GM23338 (cell line): ENCODE results near the gene KIFC1. TPM values are rescaled to one million over a fixed set of nuclear protein-coding genes. Genes with fewer than 3 reads are reported as not detected.
A peak's percentile ranks its signal among the peaks of the same experiment; 100 is the strongest.
"Not testable (repeated sequence)": the region's sequence is repeated elsewhere in the genome, so short reads cannot be mapped to it uniquely, and the experiment has no call there.

Experiments used
- ATAC-seq: fragments of 200-7000 bp; cut with Tn5 transposase; 3 replicates; pipeline ENCODE4 v1.9.1; 2020
- DNase-seq: peaks from one replicate; pipeline ENCODE4 v3.0.0-alpha.2; 2015; ENCODE audit warnings: low spot score
- H2AFZ ChIP-seq: fragments of 200-600 bp; sonication (generic); 2 replicates; pipeline ENCODE4 v1.8.0; 2016; ENCODE audit warnings: antibody characterized with exemption, mild to moderate bottlenecking, moderate library complexity
- H3F3A ChIP-seq: fragments of 200-600 bp; sonication (generic); replicated peaks from 2 replicates; pipeline ENCODE4 v1.8.0; 2017; ENCODE audit warnings: antibody characterized with exemption, mixed run types, low read depth
- H3K27ac ChIP-seq: fragments of 200-600 bp; sonication (generic); 2 replicates; pipeline ENCODE4 v1.6.1; 2016; ENCODE audit warnings: low read depth
- H3K27me3 ChIP-seq: fragments of 200-600 bp; sonication (generic); 2 replicates; pipeline ENCODE4 v1.8.0; 2016; ENCODE audit warnings: mild to moderate bottlenecking, mixed run types, moderate library complexity; ENCODE audit not compliant: insufficient read depth
- H3K36me3 ChIP-seq: fragments of 200-600 bp; sonication (generic); 2 replicates; pipeline ENCODE4 v1.8.0; 2016; ENCODE audit warnings: mild to moderate bottlenecking; ENCODE audit not compliant: insufficient read depth
- H3K4me1 ChIP-seq: fragments of 200-600 bp; sonication (generic); 2 replicates; pipeline ENCODE4 v1.8.0; 2016; ENCODE audit warnings: mild to moderate bottlenecking, moderate library complexity; ENCODE audit not compliant: insufficient read depth
- H3K4me2 ChIP-seq: fragments of 200-600 bp; sonication (generic); 2 replicates; pipeline ENCODE4 v1.7.1; 2017; ENCODE audit warnings: mixed run types
- H3K4me3 ChIP-seq: fragments of 200-600 bp; sonication (generic); 2 replicates; pipeline ENCODE4 v1.6.1; 2016; ENCODE audit warnings: mixed run types
- H3K79me2 ChIP-seq: fragments of 200-600 bp; sonication (generic); replicated peaks from 2 replicates; pipeline ENCODE4 v1.8.0; 2017; ENCODE audit warnings: mild to moderate bottlenecking; ENCODE audit not compliant: insufficient read depth
- H3K9me2 ChIP-seq: fragments of 200-600 bp; sonication (generic); 2 replicates; pipeline ENCODE4 v1.8.0; 2017; ENCODE audit not compliant: insufficient read depth
- H4K20me1 ChIP-seq: fragments of 200-600 bp; sonication (generic); replicated peaks from 2 replicates; pipeline ENCODE4 v1.8.0; 2017; ENCODE audit warnings: mild to moderate bottlenecking; ENCODE audit not compliant: insufficient read depth
- H3K27ac Mint-ChIP-seq: 2 replicates; pipeline ENCODE4 v1.8.0; 2020; ENCODE audit warnings: inconsistent platforms, mild to moderate bottlenecking, moderate library complexity, mixed read lengths
- H3K27me3 Mint-ChIP-seq: 3 replicates; pipeline ENCODE4 v1.8.0; 2022; ENCODE audit warnings: low read depth, mild to moderate bottlenecking, moderate library complexity, mixed read lengths, inconsistent platforms; ENCODE audit not compliant: insufficient read depth, poor library complexity
- H3K36me3 Mint-ChIP-seq: 3 replicates; pipeline ENCODE4 v1.8.0; 2021; ENCODE audit warnings: low read depth, mild to moderate bottlenecking, inconsistent platforms, moderate library complexity, mixed read lengths
- H3K4me1 Mint-ChIP-seq: 3 replicates; pipeline ENCODE4 v1.8.0; 2020; ENCODE audit warnings: mild to moderate bottlenecking, inconsistent platforms, mixed read lengths
- H3K4me3 Mint-ChIP-seq: 3 replicates; pipeline ENCODE4 v1.8.0; 2021; ENCODE audit warnings: moderate library complexity, mild to moderate bottlenecking, inconsistent platforms, mixed read lengths
- H3K9me3 Mint-ChIP-seq: 3 replicates; pipeline ENCODE4 v1.8.0; 2020; ENCODE audit warnings: moderate library complexity, mild to moderate bottlenecking, inconsistent platforms, mixed read lengths
- CREB1 ChIP-seq: fragments of 250-450 bp; sonication (Bioruptor Pico); IDR thresholded peaks from 2 replicates; pipeline ENCODE4 v1.5.0; 2020; ENCODE audit warnings: low read depth, mild to moderate bottlenecking, moderate library complexity
- CTCF ChIP-seq, 2 experiments: fragments of 200-600 bp in 1 of 2; sonication (generic) in 1 of 2; conservative IDR thresholded peaks; 2 replicates each; pipeline versions ENCODE4 v1.5.1 to v1.6.1; 2016 to 2017; ENCODE audit warnings: antibody characterized with exemption in 2 of 2, low read depth in 2 of 2, mild to moderate bottlenecking in 2 of 2, moderate library complexity in 1 of 2
- EZH2 ChIP-seq: fragments of 200-600 bp; sonication (generic); IDR thresholded peaks from one replicate; pipeline ENCODE4 v1.8.0; 2017; ENCODE audit warnings: antibody characterized with exemption, mild to moderate bottlenecking, low read depth; ENCODE audit not compliant: unreplicated experiment
- EZH2phosphoT487 ChIP-seq: fragments of 200-600 bp; sonication (generic); IDR thresholded peaks from one replicate; pipeline ENCODE4 v1.8.1; 2018; ENCODE audit warnings: antibody characterized with exemption; ENCODE audit not compliant: unreplicated experiment
- JUNB ChIP-seq: IDR thresholded peaks from one replicate; pipeline ENCODE4 v1.6.1; 2016; ENCODE audit warnings: antibody characterized with exemption; ENCODE audit not compliant: unreplicated experiment
- NANOG ChIP-seq: IDR thresholded peaks from 2 replicates; pipeline ENCODE4 v1.6.1; 2016; ENCODE audit warnings: antibody characterized with exemption, borderline replicate concordance
- REST ChIP-seq: IDR thresholded peaks from one replicate; pipeline ENCODE4 v1.6.1; 2018; ENCODE audit warnings: antibody characterized with exemption; ENCODE audit not compliant: unreplicated experiment
- STAT1 ChIP-seq: IDR thresholded peaks from one replicate; pipeline ENCODE4 v1.6.1; 2016; ENCODE audit warnings: antibody characterized with exemption; ENCODE audit not compliant: unreplicated experiment
- ZNF114 ChIP-seq: fragments of 250-450 bp; sonication (Bioruptor Pico); IDR thresholded peaks from 2 replicates; pipeline ENCODE4 v1.5.0; 2020; ENCODE audit warnings: mild to moderate bottlenecking, moderate library complexity
- ZNF331 ChIP-seq: fragments of 250-450 bp; sonication (Bioruptor Pico); IDR thresholded peaks from 2 replicates; pipeline ENCODE4 v1.5.0; 2020; ENCODE audit warnings: low read depth, mild to moderate bottlenecking, moderate library complexity
- polyA plus RNA-seq: library from polyadenylated mRNA; unstranded; fragments of >200 nt; fragmentation: Nextera tagmentation; extraction: Ambion mirVana; gene quantifications from 2 replicates; pipeline ENCODE4 v1.2.1, GENCODE V29; 2016
- total RNA-seq: library from RNA; depleted of rRNA; stranded (reverse); fragments of >200 nt; shearing (Covaris generic); gene quantifications from 2 replicates; pipeline ENCODE4 v1.2.3, GENCODE V29; 2014

The KIFC1 gene
- total and polyA plus RNA-seq, 2 experiments from 2014 or later, result 10.3 to 61.7 TPM

GRCh38 chr6:33367009-33367714 lies 24.5 kb upstream of the KIFC1 start (continued):
- TF ChIP-seq NANOG, result no peak
- no peak for TF ChIP-seq CTCF (conservative IDR thresholded peaks at IDR 0.05; ENCODE audit: low read depth in 2 of 2)
- no peak for TF ChIP-seq STAT1
- no peak for TF ChIP-seq ZNF331 (CRISPR knock-in tag)
- no peak for TF ChIP-seq ZNF114 (CRISPR knock-in tag)
- TF ChIP-seq JUNB, result no peak
- TF ChIP-seq REST, result no peak
- no peak for TF ChIP-seq EZH2phosphoT487
- no peak for TF ChIP-seq CREB1
- no peak for TF ChIP-seq EZH2

- H3K4me3 ChIP-seq, H3F3A ChIP-seq, H3K36me3 ChIP-seq, ATAC-seq, H3K9me2 ChIP-seq, H3K27me3 Mint-ChIP-seq, H3K4me3 Mint-ChIP-seq, H3K9me3 Mint-ChIP-seq, H4K20me1 ChIP-seq, DNase-seq, H3K27me3 ChIP-seq, H3K4me1 ChIP-seq, H3K4me2 ChIP-seq, H3K27ac Mint-ChIP-seq, H3K79me2 ChIP-seq, H2AFZ ChIP-seq, H3K36me3 Mint-ChIP-seq, H3K27ac ChIP-seq: not testable (repeated sequence)
- H3K4me1 Mint-ChIP-seq, result peaks cover 11% of the 10 kb centered on the region
These were observed 24.0 kb upstream of the KIFC1 start for GRCh38 chr6:33367715-33368025.

GRCh38 chr6:33371901-33372300 lies 19.7 kb upstream of the KIFC1 start:
- not testable (repeated sequence) for H3K27me3 ChIP-seq, ATAC-seq, H3K4me2 ChIP-seq, H3K36me3 Mint-ChIP-seq, H3K9me2 ChIP-seq, H4K20me1 ChIP-seq, H3K9me3 Mint-ChIP-seq, DNase-seq, H3K36me3 ChIP-seq, H3F3A ChIP-seq, H3K27ac Mint-ChIP-seq, H3K27ac ChIP-seq, H3K79me2 ChIP-seq, H3K27me3 Mint-ChIP-seq, H3K4me3 Mint-ChIP-seq, H3K4me3 ChIP-seq
- H3K4me1 Mint-ChIP-seq, result peaks cover 31% of the 10 kb centered on the region
- H2AFZ ChIP-seq, result peak overlapping the region; percentile 24; the same call in 1 of the 2 replicates
- H3K4me1 ChIP-seq, result peaks cover 27% of the 10 kb centered on the region
